GM12878 (cell line): ENCODE results near the gene PES1. TPM values are rescaled to one million over a fixed set of nuclear protein-coding genes. Genes with fewer than 3 reads are reported as not detected.

Experiments used
- ATAC-seq: fragments of 200-7000 bp; cut with Tn5 transposase; 3 replicates; pipeline ENCODE4 v1.9.1; 2020; ENCODE audit warnings: mild to moderate bottlenecking, moderate library complexity
- BruUV-seq: library from RNA; stranded (reverse); fragments of 400-500 nt; replicated peaks from 2 replicates; lab custom pipeline; 2021; lab: Mats Ljungman, UMichigan
- CTCF ChIA-PET: fragments of 300-600 bp; sonication (Branson Sonifier 250); formaldehyde crosslinking; extraction: SDS; loops from one replicate; lab custom pipeline; 2021; ENCODE audit warnings: inconsistent platforms; lab: Yijun Ruan, JAX
- POLR2A ChIA-PET: fragments of 350-600 bp; formaldehyde crosslinking; extraction: SDS; loops from one replicate; lab custom pipeline; 2021; ENCODE audit warnings: inconsistent platforms; lab: Charles Lee
- RAD21 ChIA-PET: fragments of 300-600 bp; sonication (Branson Sonifier 250); formaldehyde crosslinking; loops from one replicate; lab custom pipeline; 2023; ENCODE audit warnings: antibody characterized with exemption; ENCODE audit not compliant: unreplicated experiment; lab: Charles Lee
- SMC1A ChIA-PET: fragments of 300-600 bp; sonication (Branson Sonifier 250); formaldehyde crosslinking; loops from one replicate; lab custom pipeline; 2023; ENCODE audit not compliant: unreplicated experiment, uncharacterized antibody; lab: Charles Lee
- DNase-seq: peaks from one replicate; pipeline ENCODE4 v3.0.0-alpha.2; 2011; ENCODE audit warnings: low read depth, low spot score
- FAIRE-seq: peaks from 3 replicates; lab custom pipeline; 2011; peaks lifted over from hg19 to GRCh38; lab: Jason Lieb, UNC
- H2AFZ ChIP-seq: 2 replicates; pipeline ENCODE4 v1.6.0; 2011; ENCODE audit warnings: low read depth, low read length, control low read depth; ENCODE audit not compliant: control insufficient read depth
- H3K27ac ChIP-seq: 2 replicates; pipeline ENCODE4 v1.5.1; 2011; ENCODE audit warnings: control low read depth; ENCODE audit not compliant: control insufficient read depth, insufficient read depth
- H3K27me3 ChIP-seq, 2 experiments: replicated peaks in 1 of 2; 2 replicates each; pipeline versions ENCODE4 v1.6.0 to v1.6.1; 2011; ENCODE audit warnings: low read length in 1 of 2; ENCODE audit not compliant: control insufficient read depth in 2 of 2, insufficient read depth in 2 of 2
- H3K36me3 ChIP-seq, 2 experiments: 2 replicates each; pipeline ENCODE4 v1.5.1; 2011; ENCODE audit warnings: low read length in 1 of 2; ENCODE audit not compliant: control insufficient read depth in 2 of 2, insufficient read depth in 2 of 2
- H3K4me1 ChIP-seq: 2 replicates; pipeline ENCODE4 v1.6.1; 2011; ENCODE audit warnings: mild to moderate bottlenecking, low read length, moderate library complexity, mixed read lengths; ENCODE audit not compliant: control insufficient read depth, insufficient read depth
- H3K4me2 ChIP-seq: 2 replicates; pipeline ENCODE4 v1.6.0; 2011; ENCODE audit warnings: control low read depth; ENCODE audit not compliant: control insufficient read depth, insufficient read depth
- H3K4me3 ChIP-seq: fragments of 200-600 bp; sonication (generic); 2 replicates; pipeline ENCODE4 v1.5.1; 2016
- H3K79me2 ChIP-seq: 2 replicates; pipeline ENCODE4 v1.6.0; 2011; ENCODE audit warnings: low read length; ENCODE audit not compliant: control insufficient read depth, insufficient read depth
- H3K9ac ChIP-seq: 2 replicates; pipeline ENCODE4 v1.8.0; 2011; ENCODE audit warnings: low read length, control low read depth, mixed read lengths; ENCODE audit not compliant: control insufficient read depth, insufficient read depth
- H3K9me3 ChIP-seq: replicated peaks from 3 replicates; pipeline ENCODE4 v1.5.1; 2011; ENCODE audit warnings: mild to moderate bottlenecking, low read length; ENCODE audit not compliant: control insufficient read depth, insufficient read depth
- H4K20me1 ChIP-seq: 2 replicates; pipeline ENCODE4 v1.6.0; 2011; ENCODE audit not compliant: control insufficient read depth, insufficient read depth
- BACH1 ChIP-seq: fragments of 450-650 bp; IDR thresholded peaks from 2 replicates; pipeline ENCODE4 v1.6.1; 2017; ENCODE audit warnings: mild to moderate bottlenecking, borderline replicate concordance
- CREM ChIP-seq: IDR thresholded peaks from 2 replicates; pipeline ENCODE4 v1.6.1; 2014; ENCODE audit warnings: antibody characterized with exemption, low read depth
- CTCF ChIP-seq, 3 experiments: IDR thresholded peaks in 2 of 3; conservative IDR thresholded peaks in 1 of 3; 2 replicates each; pipeline ENCODE4 v1.5.1; 2011; ENCODE audit warnings: low read depth in 3 of 3, low read length in 3 of 3, mild to moderate bottlenecking in 3 of 3, control low read depth in 2 of 3, moderate library complexity in 2 of 3, inconsistent platforms in 1 of 3, mixed read lengths in 1 of 3; ENCODE audit not compliant: control insufficient read depth in 2 of 3, insufficient read depth in 1 of 3; ENCODE audit errors: extremely low read depth in 1 of 3
- JUND ChIP-seq: IDR thresholded peaks from 2 replicates; pipeline ENCODE4 v1.6.1; 2012; ENCODE audit warnings: low read depth, mild to moderate bottlenecking, low read length, improper control_type of control experiment, moderate library complexity
- LARP7 ChIP-seq: fragments of 450-650 bp; IDR thresholded peaks from 2 replicates; pipeline ENCODE4 v1.6.1; 2017; ENCODE audit warnings: mild to moderate bottlenecking
- MEF2B ChIP-seq: fragments of 450-650 bp; IDR thresholded peaks from 2 replicates; pipeline ENCODE4 v1.6.1; 2018; ENCODE audit warnings: mild to moderate bottlenecking, moderate library complexity; ENCODE audit not compliant: partially characterized antibody, poor library complexity, severe bottlenecking
- NFYB ChIP-seq: IDR thresholded peaks from 2 replicates; pipeline ENCODE4 v1.6.1; 2011; ENCODE audit warnings: low read depth, mild to moderate bottlenecking, low read length, improper control_type of control experiment, moderate library complexity; ENCODE audit not compliant: insufficient read depth
- PML ChIP-seq: IDR thresholded peaks from 2 replicates; pipeline ENCODE4 v1.6.1; 2012; ENCODE audit warnings: low read length, inconsistent platforms
- RAD21 ChIP-seq: IDR thresholded peaks from 2 replicates; pipeline ENCODE4 v1.6.1; 2011; ENCODE audit warnings: mild to moderate bottlenecking, low read depth, low read length, moderate library complexity; ENCODE audit not compliant: insufficient read depth
- SKIL ChIP-seq: fragments of 450-650 bp; IDR thresholded peaks from 2 replicates; pipeline ENCODE4 v1.6.1; 2017; ENCODE audit warnings: mild to moderate bottlenecking, low read depth, inconsistent platforms; ENCODE audit not compliant: poor library complexity, severe bottlenecking
- TARDBP ChIP-seq: IDR thresholded peaks from 2 replicates; pipeline ENCODE4 v1.6.1; 2016; ENCODE audit warnings: borderline replicate concordance
- WRNIP1 ChIP-seq: IDR thresholded peaks from 2 replicates; pipeline ENCODE4 v1.6.1; 2011; ENCODE audit warnings: low read depth, low read length, improper control_type of control experiment, borderline replicate concordance
- ZBTB11 ChIP-seq: fragments of 450-650 bp; formaldehyde crosslinking; IDR thresholded peaks from 2 replicates; pipeline ENCODE4 v1.5.0; 2022; ENCODE audit warnings: mild to moderate bottlenecking, missing genetic modification characterization
- WGBS: methylation state at CpG from one replicate; pipeline ENCODE4 v1.1.6; 2016; ENCODE audit warnings: low lambda C conversion rate; ENCODE audit not compliant: insufficient replicate concordance, insufficient coverage; ENCODE audit errors: missing lambda C conversion rate; 5-methylcytosine and 5-hydroxymethylcytosine counted together
- in situ Hi-C: fragments of 300-500 bp; cut with MboI; formaldehyde crosslinking; loops from 9 replicates; pipeline ENCODE4 v1.14.3; 2018; ENCODE audit warnings: mixed read lengths
- intact Hi-C: fragments of 100-400 bp; cut with micrococcal nuclease; formaldehyde crosslinking; loops from one replicate; pipeline ENCODE4 v1.14.2; 2022; ENCODE audit not compliant: unreplicated experiment
- polyA plus RNA-seq, 11 experiments: library from polyadenylated mRNA; depleted of rRNA in 4 of 11; unstranded in 6 of 11; stranded (reverse) in 5 of 11; fragments of >200 nt; fragmentation: Nextera tagmentation in 4 of 11; fragmentation: Illumina TruSeq in 1 of 11; extraction: Ambion mirVana in 4 of 11; extraction: Trizol in 1 of 11; gene quantifications; 1 replicate in 1 of 11; 2 replicates in 10 of 11; pipeline versions ENCODE4 v1.2.1 to v1.2.3, GENCODE V29; 2011 to 2016; ENCODE audit warnings: inconsistent platforms in 2 of 11, missing spikeins in 2 of 11, low read depth in 1 of 11
- total RNA-seq, 4 experiments: library from RNA; depleted of rRNA in 3 of 4; stranded (reverse); fragments of >200 nt in 3 of 4; fragmentation: Illumina TruSeq in 1 of 4; extraction: Trizol in 1 of 4; gene quantifications; 2 replicates each; pipeline versions ENCODE4 v1.2.1 to v1.2.3, GENCODE V29; 2013 to 2021

The PES1 gene
- total and polyA plus RNA-seq, 10 of the 15 experiments (the other 5 are each of a cell fraction or from before 2014, with no cell fraction given): 6.9 to 139 (median 106) TPM

GRCh38 chr22:30603801-30604200, 12.1 kb upstream of the PES1 start (continued):
- TF ChIP-seq TARDBP: no peak
- no peak for TF ChIP-seq JUND
- no peak for TF ChIP-seq MEF2B

GRCh38 chr22:30602049-30602448, 10.3 kb upstream of the PES1 start:
- WGBS: 32% methylated on average over 3 of the region's 3 CpGs
- no peak for FAIRE-seq
- in situ Hi-C loops (no loop called here), intact Hi-C loops (loop anchor here (5.0 kb wide), 1 partner anchor 155 kb away; no protein-coding TSS in a partner anchor)
- DNase-seq: no peak
- BruUV-seq: no TSS peak
- POLR2A ChIA-PET: interaction anchor here (0.5 kb wide), 1 partner anchor 100 kb away, joined by 3 read pairs; no protein-coding TSS in a partner anchor
- H3K9me3 ChIP-seq: no peaks in the 10 kb centered on the region
- CTCF ChIA-PET: interaction anchor here (0.7 to 1.8 kb wide), 8 partner anchors 9 to 211 kb away, joined by 3 to 14 read pairs (median 6); partner anchors contain the start of genes PES1 and SLC35E4
- RAD21 ChIA-PET: interaction anchor here (0.6 to 0.7 kb wide), 2 partner anchors 33 to 117 kb away, joined by 3 read pairs; partner anchors contain the start of gene SLC35E4
- H3K27ac ChIP-seq: no peak overlapping the region
- peaks cover 16% of the 10 kb centered on the region for H3K4me1 ChIP-seq
- H3K27me3 ChIP-seq: no peaks in the 10 kb centered on the region
- H3K36me3 ChIP-seq: no peaks in the 10 kb centered on the region
- H3K9ac ChIP-seq: no peak overlapping the region
- no peaks in the 10 kb centered on the region for H4K20me1 ChIP-seq
- SMC1A ChIA-PET: interaction anchor here (0.6 to 1.7 kb wide), 5 partner anchors 9 to 247 kb away, joined by 3 to 5 read pairs (median 4); no protein-coding TSS in a partner anchor
- peak; percentile 56 for ATAC-seq
- H2AFZ ChIP-seq: no peak overlapping the region
- no peak overlapping the region for H3K4me2 ChIP-seq
- no peak overlapping the region for H3K4me3 ChIP-seq
- H3K79me2 ChIP-seq: no peaks in the 10 kb centered on the region
- TF ChIP-seq BACH1 (no peak), WRNIP1 (no peak), CREM (no peak), RAD21 (peak; percentile 37), CTCF (IDR thresholded peaks at IDR 0.05 in 2 of 3, conservative IDR thresholded peaks at IDR 0.05 in 1 of 3; ENCODE audit: control insufficient read depth in 2 of 3, extremely low read depth in 1 of 3, insufficient read depth in 1 of 3, low read depth in 3 of 3, low read length in 3 of 3) (peak; percentile 32 to 51 (median 37); a peak in 5 of 6 replicates), NFYB (no peak), LARP7 (no peak), ZBTB11 (CRISPR knock-in tag) (no peak), PML (no peak), SKIL (no peak)
